ENCODE results near the gene ANKRD27. TPM values are rescaled to one million over a fixed set of nuclear protein-coding genes. Genes with fewer than 3 reads are reported as not detected.

The ANKRD27 gene
- total RNA-seq: 25.4 and 49.8 TPM in 2 replicates

GRCh38 chr19:32674931-32675719 lies at the start of gene ANKRD27:
Gene ANKRD27 (minus strand): TSS chr19:32675180. CDS start chr19:32659015, 16,165 bp downstream.

DNA sequence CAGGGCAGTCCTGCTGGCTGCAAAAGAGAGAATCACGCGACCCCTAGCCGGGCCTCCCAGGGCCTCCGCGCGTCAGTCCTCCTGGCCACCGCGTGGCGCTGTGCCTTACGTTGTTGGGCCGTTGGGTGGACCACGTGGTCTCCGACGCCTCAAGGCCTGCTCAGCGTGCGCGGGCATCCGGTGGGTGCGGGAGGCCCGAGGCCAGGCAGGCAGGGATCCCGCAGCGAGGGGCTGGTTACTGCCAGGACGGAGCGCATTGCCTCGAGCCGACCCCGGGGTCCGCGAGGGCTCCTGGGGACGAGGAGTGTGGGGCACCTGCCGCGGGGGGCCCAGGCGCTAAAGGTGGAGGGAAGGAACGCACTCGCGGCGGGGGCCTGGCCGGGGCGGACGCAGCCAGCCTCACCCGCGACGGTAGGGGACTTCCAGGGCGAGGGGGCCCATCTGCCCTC lies 44.7 kb upstream of the ANKRD27 start, which contains the start of gene TDRD12:
TSS of gene TDRD12 (plus strand) at position 157 of the 449 bp plus-strand sequence. CDS start 306 bp downstream, outside the sequence.

DNA sequence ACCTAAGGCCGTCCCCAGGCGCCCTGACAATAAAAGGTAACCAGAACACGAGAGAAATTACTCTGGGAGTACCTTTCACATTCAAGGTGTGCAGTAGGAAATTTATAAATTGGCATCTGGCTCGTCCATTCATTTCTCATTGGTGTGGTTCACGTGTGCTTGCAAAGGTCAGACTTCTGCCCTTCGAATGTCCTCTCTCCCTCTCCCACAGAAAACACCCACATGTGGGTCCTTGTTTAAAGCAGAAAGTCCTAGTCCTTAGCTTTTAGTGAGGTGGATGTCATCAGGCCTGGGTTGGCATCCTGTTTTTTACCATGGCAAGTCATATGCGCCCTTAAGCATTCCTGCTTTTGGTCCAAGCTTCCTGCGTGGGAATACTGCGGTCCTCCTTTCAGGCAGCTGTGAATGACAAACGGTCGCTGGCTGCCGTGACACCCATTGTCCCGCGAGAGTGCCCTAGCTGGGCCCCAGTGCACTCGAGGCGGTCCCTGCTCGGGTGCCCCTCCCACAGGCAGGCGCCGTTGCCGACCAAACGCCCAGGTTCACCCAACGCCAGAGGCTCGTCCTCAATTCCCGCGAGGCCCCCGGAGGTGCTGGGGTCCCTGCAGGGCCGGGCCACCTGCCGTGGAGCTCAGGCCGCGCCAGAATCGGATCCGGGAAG lies 16.4 kb upstream of the ANKRD27 start, which contains the start of gene NUDT19:
TSS of gene NUDT19 (plus strand) at position 531 of the 661 bp plus-strand sequence. CDS start 140 bp downstream, outside the sequence.

DNA sequence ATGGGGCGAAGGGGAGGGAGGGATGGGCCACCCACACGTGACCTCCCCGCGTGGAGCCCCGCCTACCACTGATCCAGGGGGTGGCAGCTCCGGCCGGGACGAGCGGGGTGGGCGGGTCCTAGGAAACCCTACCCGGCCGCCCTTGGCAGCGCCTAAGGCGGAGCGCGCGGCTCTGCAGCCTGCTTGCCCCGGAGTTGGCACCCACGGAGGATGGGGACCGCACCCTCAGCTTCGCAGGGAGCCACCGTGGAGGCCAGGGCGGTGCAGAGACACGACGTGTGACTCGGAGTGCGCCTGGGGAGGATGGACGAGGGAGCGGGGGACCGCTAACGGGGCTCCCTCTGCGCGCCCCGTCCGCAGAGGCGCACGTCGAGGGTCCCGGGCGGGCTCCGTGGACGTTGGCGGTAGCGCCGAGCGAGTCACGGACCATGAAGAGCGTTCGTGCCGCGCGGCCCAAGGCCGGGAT lies 773 bp upstream of the ANKRD27 start, which contains the start of gene RGS9BP:
TSS of gene RGS9BP (plus strand) at position 129 of the 466 bp plus-strand sequence. CDS start 416 bp downstream, outside the sequence.

DNA sequence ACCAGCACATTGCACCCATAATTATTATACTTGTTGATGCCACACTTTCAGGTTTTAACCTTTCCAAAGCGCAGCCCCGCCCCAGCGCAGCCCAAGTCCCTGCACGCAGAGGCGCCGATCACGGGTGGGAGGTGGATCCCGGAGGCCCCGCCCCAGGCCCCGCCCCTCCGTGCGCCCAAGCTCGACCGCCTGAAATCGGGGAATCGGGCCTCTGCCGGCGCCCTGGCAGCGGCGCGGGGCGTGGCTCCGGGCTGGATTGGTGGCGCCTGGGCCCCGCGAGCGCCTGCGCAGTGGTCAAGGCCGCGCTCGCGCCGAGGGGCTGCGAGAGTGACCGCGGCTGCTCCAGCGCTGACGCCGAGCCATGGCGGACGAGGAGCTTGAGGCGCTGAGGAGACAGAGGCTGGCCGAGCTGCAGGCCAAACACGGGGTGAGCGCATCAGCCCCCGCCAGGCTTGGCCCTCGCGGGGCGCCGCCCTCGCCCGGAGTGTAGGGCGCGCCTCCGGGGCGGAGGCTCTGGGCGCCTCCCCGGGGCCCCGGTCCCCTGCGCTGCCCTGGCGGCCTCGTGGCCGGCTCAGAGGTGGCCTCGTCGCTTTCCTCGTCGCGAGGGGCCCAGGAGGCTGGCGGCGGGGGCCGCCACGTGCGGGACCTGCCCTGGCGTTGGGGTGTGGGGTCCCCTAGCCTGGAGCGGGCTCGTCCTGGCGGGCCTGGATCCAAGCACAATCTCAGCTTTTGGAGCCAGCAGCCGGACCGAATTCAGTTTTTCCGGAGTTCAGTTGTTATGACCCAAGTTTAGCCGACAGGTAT lies 93.9 kb downstream of the ANKRD27 start, which contains the start of gene PDCD5:
TSS of gene PDCD5 (plus strand) at position 290 of the 804 bp plus-strand sequence. CDS start at position 362, 72 bp downstream.

Other genes starting within 250 kb of the ANKRD27 start
- gene PDCD5, start 94.0 kb downstream of the ANKRD27 start, total RNA-seq: 69.9 and 82.1 TPM in 2 replicates
- 0.32 and 0.63 TPM in 2 replicates for gene RGS9BP, start 668 bp upstream of the ANKRD27 start, total RNA-seq
- 5.7 and 9.9 TPM in 2 replicates for gene NUDT19, start 16.6 kb upstream of the ANKRD27 start, total RNA-seq
- gene TDRD12, start 44.6 kb upstream of the ANKRD27 start, total RNA-seq: 0.13 and 0.16 TPM in 2 replicates
- gene SLC7A9, start 194.6 kb upstream of the ANKRD27 start, total RNA-seq: 0.16 TPM in 1 of 2 replicates, not detected in the other

Data from bladder microvascular endothelial cell (primary cell).